Smooth muscle cell (in vitro differentiated cells): Measurements from ENCODE around the gene LRP1. TPM values are rescaled to one million over a fixed set of nuclear protein-coding genes. Genes with fewer than 3 reads are reported as not detected.

Experiments
- DNase-seq: peaks from one replicate; lab custom pipeline; 2025; ENCODE audit not compliant: unreplicated experiment; lab: John Stamatoyannopoulos, UW
- H2AFZ ChIP-seq: fragments of 200-600 bp; sonication (generic); 2 replicates; pipeline ENCODE4 v1.6.0; 2016; ENCODE audit warnings: antibody characterized with exemption, low read depth, mild to moderate bottlenecking
- H3F3A ChIP-seq: fragments of 200-600 bp; sonication (generic); 2 replicates; pipeline ENCODE4 v1.6.0; 2017; ENCODE audit warnings: antibody characterized with exemption, low read depth
- H3K27ac ChIP-seq: fragments of 200-600 bp; sonication (generic); 2 replicates; pipeline ENCODE4 v1.5.1; 2016; ENCODE audit warnings: low read depth, mild to moderate bottlenecking
- H3K27me3 ChIP-seq: fragments of 200-600 bp; sonication (generic); 2 replicates; pipeline ENCODE4 v1.6.1; 2016; ENCODE audit warnings: low read depth, mild to moderate bottlenecking
- H3K36me3 ChIP-seq: fragments of 200-600 bp; sonication (generic); 2 replicates; pipeline ENCODE4 v1.5.1; 2016; ENCODE audit warnings: low read depth
- H3K4me1 ChIP-seq: fragments of 200-600 bp; sonication (generic); 2 replicates; pipeline ENCODE4 v1.5.1; 2016; ENCODE audit warnings: low read depth
- H3K4me2 ChIP-seq: fragments of 200-600 bp; sonication (generic); 2 replicates; pipeline ENCODE4 v1.6.0; 2016; ENCODE audit warnings: mild to moderate bottlenecking
- H3K4me3 ChIP-seq: fragments of 200-600 bp; sonication (generic); 2 replicates; pipeline ENCODE4 v1.5.1; 2016; ENCODE audit warnings: mild to moderate bottlenecking
- H3K79me2 ChIP-seq: fragments of 200-600 bp; sonication (generic); 2 replicates; pipeline ENCODE4 v1.6.0; 2016; ENCODE audit warnings: low read depth, mild to moderate bottlenecking
- H3K9ac ChIP-seq: fragments of 200-600 bp; sonication (generic); 2 replicates; pipeline ENCODE4 v1.6.0; 2016; ENCODE audit warnings: low read depth
- H3K9me3 ChIP-seq: fragments of 200-600 bp; sonication (generic); replicated peaks from 2 replicates; pipeline ENCODE4 v1.5.1; 2016; ENCODE audit warnings: low read depth
- H4K20me1 ChIP-seq: fragments of 200-600 bp; sonication (generic); 2 replicates; pipeline ENCODE4 v1.6.0; 2016; ENCODE audit warnings: low read depth
- WGBS: methylation state at CpG from one replicate; pipeline ENCODE4 v1.1.7; 2016; ENCODE audit warnings: low lambda C conversion rate; 5-methylcytosine and 5-hydroxymethylcytosine counted together
- polyA plus RNA-seq: library from polyadenylated mRNA; unstranded; fragments of >200 nt; fragmentation: Nextera tagmentation; extraction: Ambion mirVana; gene quantifications from 2 replicates; pipeline ENCODE4 v1.2.1, GENCODE V29; 2016
- total RNA-seq: library from RNA; depleted of rRNA; stranded (reverse); fragments of >200 nt; gene quantifications from 2 replicates; pipeline ENCODE4 v1.2.3, GENCODE V29; 2014
- TF ChIP-seq, protein P1 (sequence below): fragments of 200-600 bp; sonication (generic); IDR thresholded peaks from 2 replicates; pipeline ENCODE4 v1.5.1; 2017; ENCODE audit warnings: borderline replicate concordance, mild to moderate bottlenecking, antibody characterized with exemption; ENCODE audit not compliant: insufficient read depth, poor library complexity, severe bottlenecking

LRP1 gene
- total and polyA plus RNA-seq, 2 experiments from 2014 or later = 75.3 to 95.4 TPM

- H3K9ac ChIP-seq = no peak overlapping the region
- 4% methylated on average over 55 of the region's 63 CpGs for WGBS
These were observed 88.9 kb downstream of the LRP1 start for GRCh38 chr12:57216921-57217879.

DNA sequence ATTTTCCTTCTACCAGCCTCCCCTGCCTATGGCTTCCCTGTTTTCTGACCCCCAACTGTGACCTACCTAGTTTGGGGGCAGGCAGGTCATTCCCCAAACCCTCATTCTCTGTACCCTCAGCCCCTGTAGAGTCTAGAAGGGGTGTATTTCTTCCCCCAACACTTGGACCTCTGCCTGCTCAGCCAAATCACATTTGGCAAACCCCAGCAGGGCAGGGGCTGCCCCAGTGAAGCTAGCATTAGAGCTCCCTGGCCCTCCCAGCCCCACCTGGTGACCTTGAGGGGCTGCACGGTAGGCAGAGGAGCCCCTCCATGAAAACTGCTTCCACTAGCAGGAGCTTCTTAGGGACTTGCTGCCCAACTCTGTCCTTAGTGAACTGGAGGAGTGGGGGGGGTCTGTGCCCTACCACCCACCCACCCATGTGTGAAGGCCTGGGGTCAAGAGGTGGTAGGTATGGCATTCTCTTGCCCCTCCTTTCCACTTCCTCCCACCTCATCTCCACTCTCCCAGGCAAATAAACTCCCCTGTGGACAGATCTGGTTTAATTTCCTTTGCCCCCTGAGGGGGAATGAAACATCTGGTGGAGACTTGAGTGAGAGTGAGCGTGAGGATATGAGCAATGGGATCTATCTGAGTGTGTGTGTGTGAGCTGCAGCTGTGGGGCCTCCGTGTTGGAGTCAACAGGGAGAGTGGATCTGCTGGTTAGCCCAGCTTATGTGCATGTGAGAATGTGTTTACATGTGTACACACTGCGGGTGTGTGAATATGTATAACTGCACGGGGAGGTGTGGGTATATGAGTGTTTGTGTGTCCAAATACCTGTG is 90.0 kb downstream of the LRP1 start:
- Histone ChIP-seq H3K4me1 (peaks cover 33% of the 10 kb centered on the region), H3F3A (peaks cover 14% of the 10 kb centered on the region), H4K20me1 (peaks cover 27% of the 10 kb centered on the region), H3K79me2 (no peaks in the 10 kb centered on the region), H3K4me2 (no peak overlapping the region), H3K9ac (no peak overlapping the region), H2AFZ (no peak overlapping the region), H3K4me3 (no peak overlapping the region), H3K27ac (no peak overlapping the region), H3K36me3 (no peaks in the 10 kb centered on the region), H3K27me3 (peaks cover 84% of the 10 kb centered on the region), H3K9me3 (no peaks in the 10 kb centered on the region)
- WGBS = 53% methylated on average over 5 of the region's 5 CpGs
- DNase-seq = no peak
- TF ChIP-seq, protein P1, sequence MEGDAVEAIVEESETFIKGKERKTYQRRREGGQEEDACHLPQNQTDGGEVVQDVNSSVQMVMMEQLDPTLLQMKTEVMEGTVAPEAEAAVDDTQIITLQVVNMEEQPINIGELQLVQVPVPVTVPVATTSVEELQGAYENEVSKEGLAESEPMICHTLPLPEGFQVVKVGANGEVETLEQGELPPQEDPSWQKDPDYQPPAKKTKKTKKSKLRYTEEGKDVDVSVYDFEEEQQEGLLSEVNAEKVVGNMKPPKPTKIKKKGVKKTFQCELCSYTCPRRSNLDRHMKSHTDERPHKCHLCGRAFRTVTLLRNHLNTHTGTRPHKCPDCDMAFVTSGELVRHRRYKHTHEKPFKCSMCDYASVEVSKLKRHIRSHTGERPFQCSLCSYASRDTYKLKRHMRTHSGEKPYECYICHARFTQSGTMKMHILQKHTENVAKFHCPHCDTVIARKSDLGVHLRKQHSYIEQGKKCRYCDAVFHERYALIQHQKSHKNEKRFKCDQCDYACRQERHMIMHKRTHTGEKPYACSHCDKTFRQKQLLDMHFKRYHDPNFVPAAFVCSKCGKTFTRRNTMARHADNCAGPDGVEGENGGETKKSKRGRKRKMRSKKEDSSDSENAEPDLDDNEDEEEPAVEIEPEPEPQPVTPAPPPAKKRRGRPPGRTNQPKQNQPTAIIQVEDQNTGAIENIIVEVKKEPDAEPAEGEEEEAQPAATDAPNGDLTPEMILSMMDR = no peak

More at GRCh38 chr12:57216921-57217879, 88.9 kb downstream of the LRP1 start:
- Histone ChIP-seq H3K4me2 (peak overlapping the region; percentile 97), H3K4me1 (peaks cover 33% of the 10 kb centered on the region), H3K27me3 (peaks cover 74% of the 10 kb centered on the region), H3K27ac (no peak overlapping the region), H3K4me3 (peak overlapping the region; percentile 62), H3K36me3 (no peaks in the 10 kb centered on the region), H2AFZ (no peak overlapping the region), H4K20me1 (peaks cover 36% of the 10 kb centered on the region), H3K79me2 (no peaks in the 10 kb centered on the region), H3F3A (peaks cover 22% of the 10 kb centered on the region), H3K9me3 (no peaks in the 10 kb centered on the region)
- TF ChIP-seq, protein P1 = no peak
- no peak for DNase-seq

- H3K27me3 ChIP-seq = peaks cover 85% of the 10 kb centered on the region
- TF ChIP-seq, protein P1 = no peak
These were observed 91.1 kb downstream of the LRP1 start for GRCh38 chr12:57219205-57219992.

More at GRCh38 chr12:57219205-57219992, 91.1 kb downstream of the LRP1 start:
- DNase-seq = no peak
- no peaks in the 10 kb centered on the region for H3K9me3 ChIP-seq
- H3K9ac ChIP-seq = no peak overlapping the region
- no peak overlapping the region for H3K4me2 ChIP-seq
- H3K36me3 ChIP-seq = no peaks in the 10 kb centered on the region
- H4K20me1 ChIP-seq = peaks cover 16% of the 10 kb centered on the region
- H3F3A ChIP-seq = peaks cover 8% of the 10 kb centered on the region
- H2AFZ ChIP-seq = no peak overlapping the region
- H3K4me3 ChIP-seq = no peak overlapping the region
- 42% methylated on average over 13 of the region's 14 CpGs for WGBS
- H3K27ac ChIP-seq = no peak overlapping the region
- no peaks in the 10 kb centered on the region for H3K79me2 ChIP-seq
- peaks cover 33% of the 10 kb centered on the region for H3K4me1 ChIP-seq
